ENCODE data around the gene ACBD5.

DNA sequence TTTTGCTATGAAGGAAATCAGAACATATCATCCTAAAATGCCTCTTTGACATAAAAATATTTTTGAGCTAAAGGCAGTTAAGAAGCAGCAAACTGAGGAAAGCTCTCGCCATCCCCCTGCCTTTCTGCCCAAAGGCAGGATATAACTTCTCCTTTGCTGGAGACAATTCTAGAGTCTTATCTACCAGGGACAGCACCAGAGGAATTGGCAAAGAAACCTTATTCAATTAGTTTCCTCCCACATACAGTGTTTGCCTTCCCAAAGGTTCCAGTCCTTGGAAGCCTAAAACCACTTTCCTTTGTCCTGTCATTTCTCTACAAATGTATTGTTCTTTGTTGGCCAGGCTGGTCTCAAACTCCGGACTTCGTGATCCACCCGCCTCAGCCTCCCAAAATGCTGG lies 51.7 kb downstream of the ACBD5 start:
- TF ChIP-seq, protein P1, sequence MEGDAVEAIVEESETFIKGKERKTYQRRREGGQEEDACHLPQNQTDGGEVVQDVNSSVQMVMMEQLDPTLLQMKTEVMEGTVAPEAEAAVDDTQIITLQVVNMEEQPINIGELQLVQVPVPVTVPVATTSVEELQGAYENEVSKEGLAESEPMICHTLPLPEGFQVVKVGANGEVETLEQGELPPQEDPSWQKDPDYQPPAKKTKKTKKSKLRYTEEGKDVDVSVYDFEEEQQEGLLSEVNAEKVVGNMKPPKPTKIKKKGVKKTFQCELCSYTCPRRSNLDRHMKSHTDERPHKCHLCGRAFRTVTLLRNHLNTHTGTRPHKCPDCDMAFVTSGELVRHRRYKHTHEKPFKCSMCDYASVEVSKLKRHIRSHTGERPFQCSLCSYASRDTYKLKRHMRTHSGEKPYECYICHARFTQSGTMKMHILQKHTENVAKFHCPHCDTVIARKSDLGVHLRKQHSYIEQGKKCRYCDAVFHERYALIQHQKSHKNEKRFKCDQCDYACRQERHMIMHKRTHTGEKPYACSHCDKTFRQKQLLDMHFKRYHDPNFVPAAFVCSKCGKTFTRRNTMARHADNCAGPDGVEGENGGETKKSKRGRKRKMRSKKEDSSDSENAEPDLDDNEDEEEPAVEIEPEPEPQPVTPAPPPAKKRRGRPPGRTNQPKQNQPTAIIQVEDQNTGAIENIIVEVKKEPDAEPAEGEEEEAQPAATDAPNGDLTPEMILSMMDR (IDR thresholded peaks at IDR 0.05; ENCODE audit: low read depth, low read length, missing input control): no peak
- TF ChIP-seq YY1 (IDR thresholded peaks at IDR 0.05) (no peak), RXRA (IDR thresholded peaks at IDR 0.05) (no peak), JUND (IDR thresholded peaks at IDR 0.05) (no peak)
- TF ChIP-seq, protein P2, sequence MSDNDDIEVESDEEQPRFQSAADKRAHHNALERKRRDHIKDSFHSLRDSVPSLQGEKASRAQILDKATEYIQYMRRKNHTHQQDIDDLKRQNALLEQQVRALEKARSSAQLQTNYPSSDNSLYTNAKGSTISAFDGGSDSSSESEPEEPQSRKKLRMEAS (IDR thresholded peaks at IDR 0.05): no peak
- TF ChIP-seq, protein P3, sequence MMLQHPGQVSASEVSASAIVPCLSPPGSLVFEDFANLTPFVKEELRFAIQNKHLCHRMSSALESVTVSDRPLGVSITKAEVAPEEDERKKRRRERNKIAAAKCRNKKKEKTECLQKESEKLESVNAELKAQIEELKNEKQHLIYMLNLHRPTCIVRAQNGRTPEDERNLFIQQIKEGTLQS (IDR thresholded peaks at IDR 0.05): no peak
- TF ChIP-seq, protein P4, sequence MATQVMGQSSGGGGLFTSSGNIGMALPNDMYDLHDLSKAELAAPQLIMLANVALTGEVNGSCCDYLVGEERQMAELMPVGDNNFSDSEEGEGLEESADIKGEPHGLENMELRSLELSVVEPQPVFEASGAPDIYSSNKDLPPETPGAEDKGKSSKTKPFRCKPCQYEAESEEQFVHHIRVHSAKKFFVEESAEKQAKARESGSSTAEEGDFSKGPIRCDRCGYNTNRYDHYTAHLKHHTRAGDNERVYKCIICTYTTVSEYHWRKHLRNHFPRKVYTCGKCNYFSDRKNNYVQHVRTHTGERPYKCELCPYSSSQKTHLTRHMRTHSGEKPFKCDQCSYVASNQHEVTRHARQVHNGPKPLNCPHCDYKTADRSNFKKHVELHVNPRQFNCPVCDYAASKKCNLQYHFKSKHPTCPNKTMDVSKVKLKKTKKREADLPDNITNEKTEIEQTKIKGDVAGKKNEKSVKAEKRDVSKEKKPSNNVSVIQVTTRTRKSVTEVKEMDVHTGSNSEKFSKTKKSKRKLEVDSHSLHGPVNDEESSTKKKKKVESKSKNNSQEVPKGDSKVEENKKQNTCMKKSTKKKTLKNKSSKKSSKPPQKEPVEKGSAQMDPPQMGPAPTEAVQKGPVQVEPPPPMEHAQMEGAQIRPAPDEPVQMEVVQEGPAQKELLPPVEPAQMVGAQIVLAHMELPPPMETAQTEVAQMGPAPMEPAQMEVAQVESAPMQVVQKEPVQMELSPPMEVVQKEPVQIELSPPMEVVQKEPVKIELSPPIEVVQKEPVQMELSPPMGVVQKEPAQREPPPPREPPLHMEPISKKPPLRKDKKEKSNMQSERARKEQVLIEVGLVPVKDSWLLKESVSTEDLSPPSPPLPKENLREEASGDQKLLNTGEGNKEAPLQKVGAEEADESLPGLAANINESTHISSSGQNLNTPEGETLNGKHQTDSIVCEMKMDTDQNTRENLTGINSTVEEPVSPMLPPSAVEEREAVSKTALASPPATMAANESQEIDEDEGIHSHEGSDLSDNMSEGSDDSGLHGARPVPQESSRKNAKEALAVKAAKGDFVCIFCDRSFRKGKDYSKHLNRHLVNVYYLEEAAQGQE (IDR thresholded peaks at IDR 0.05): no peak

Data from liver (tissue), 3 donors.